Mesothelial cell of epicardium (in vitro differentiated cells): Measurements from ENCODE around the gene KRTAP9-1. TPM values are rescaled to one million over a fixed set of nuclear protein-coding genes. Genes with fewer than 3 reads are reported as not detected.

ENCODE experiments used
- DNase-seq, 2 experiments: peaks; one replicate each; pipeline ENCODE4 v3.0.0; 2021; ENCODE audit warnings: low spot score in 2 of 2; ENCODE audit not compliant: unreplicated experiment in 2 of 2
- H3K27ac Mint-ChIP-seq: 2 replicates; pipeline ENCODE4 v1.8.0; 2021; ENCODE audit warnings: mixed read lengths
- H3K27me3 Mint-ChIP-seq: 2 replicates; pipeline ENCODE4 v1.8.0; 2021; ENCODE audit warnings: low read depth, mixed read lengths
- H3K36me3 Mint-ChIP-seq: 2 replicates; pipeline ENCODE4 v1.8.0; 2021; ENCODE audit warnings: mixed read lengths
- H3K4me1 Mint-ChIP-seq: 2 replicates; pipeline ENCODE4 v1.8.0; 2021; ENCODE audit warnings: mixed read lengths
- H3K4me3 Mint-ChIP-seq: 2 replicates; pipeline ENCODE4 v1.8.0; 2021; ENCODE audit warnings: mild to moderate bottlenecking, moderate library complexity, mixed read lengths
- H3K9me3 Mint-ChIP-seq: 2 replicates; pipeline ENCODE4 v1.8.0; 2021; ENCODE audit warnings: mixed read lengths
- total RNA-seq: library from RNA; stranded (reverse); gene quantifications from 3 replicates; pipeline ENCODE4 v1.2.1, GENCODE V29; 2021
- TF ChIP-seq, protein P1 (sequence below): fragments of 200-600 bp; sonication (generic); IDR thresholded peaks from one replicate; pipeline ENCODE4 v1.5.0; 2021; ENCODE audit warnings: antibody characterized with exemption; ENCODE audit not compliant: unreplicated experiment

Gene KRTAP9-1
- total RNA-seq, 1 donor from 2014 or later, result not detected

DNA sequence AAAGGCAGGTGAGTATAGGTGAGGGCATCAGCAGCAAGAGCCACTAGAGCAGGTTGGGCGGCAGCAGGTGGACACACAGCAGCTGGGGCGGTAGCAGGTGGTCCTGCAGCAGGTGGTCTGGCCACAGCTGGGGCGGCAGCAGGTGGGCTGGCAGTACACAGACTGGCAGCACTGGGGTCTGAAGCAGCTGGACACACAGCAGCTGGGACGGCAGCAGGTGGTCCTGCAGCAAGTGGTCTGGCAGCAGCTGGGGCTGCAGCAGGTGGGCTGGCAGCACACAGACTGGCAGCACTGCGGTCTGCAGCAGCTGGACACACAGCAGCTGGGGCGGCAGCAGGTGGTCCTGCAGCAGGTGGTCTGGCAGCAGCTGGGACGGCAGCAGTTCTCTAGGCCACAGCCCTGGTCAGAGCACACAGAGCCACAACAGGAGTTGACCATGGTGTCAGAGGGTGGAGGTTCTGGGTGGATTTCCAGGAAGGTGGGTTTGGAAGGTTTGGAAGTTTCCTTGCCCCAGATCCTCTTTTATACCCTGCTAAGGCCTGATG, 11.9 kb upstream of the KRTAP9-1 start, which contains the start of gene KRTAP4-2:
Gene KRTAP4-2 (minus strand): TSS at position 495 of the 545 bp plus-strand sequence. CDS start 57 bp downstream, at position 438.
- Mint-ChIP-seq H3K27ac (no peak within 1 kb of the TSS), H3K36me3 (no peaks in the 10 kb centered on the region), H3K4me1 (peaks cover 5% of the 10 kb centered on the region), H3K27me3 (no peaks in the 10 kb centered on the region), H3K9me3 (no peaks in the 10 kb centered on the region), H3K4me3 (no peak within 1 kb of the TSS)
- no peak for DNase-seq
- TF ChIP-seq, protein P1, sequence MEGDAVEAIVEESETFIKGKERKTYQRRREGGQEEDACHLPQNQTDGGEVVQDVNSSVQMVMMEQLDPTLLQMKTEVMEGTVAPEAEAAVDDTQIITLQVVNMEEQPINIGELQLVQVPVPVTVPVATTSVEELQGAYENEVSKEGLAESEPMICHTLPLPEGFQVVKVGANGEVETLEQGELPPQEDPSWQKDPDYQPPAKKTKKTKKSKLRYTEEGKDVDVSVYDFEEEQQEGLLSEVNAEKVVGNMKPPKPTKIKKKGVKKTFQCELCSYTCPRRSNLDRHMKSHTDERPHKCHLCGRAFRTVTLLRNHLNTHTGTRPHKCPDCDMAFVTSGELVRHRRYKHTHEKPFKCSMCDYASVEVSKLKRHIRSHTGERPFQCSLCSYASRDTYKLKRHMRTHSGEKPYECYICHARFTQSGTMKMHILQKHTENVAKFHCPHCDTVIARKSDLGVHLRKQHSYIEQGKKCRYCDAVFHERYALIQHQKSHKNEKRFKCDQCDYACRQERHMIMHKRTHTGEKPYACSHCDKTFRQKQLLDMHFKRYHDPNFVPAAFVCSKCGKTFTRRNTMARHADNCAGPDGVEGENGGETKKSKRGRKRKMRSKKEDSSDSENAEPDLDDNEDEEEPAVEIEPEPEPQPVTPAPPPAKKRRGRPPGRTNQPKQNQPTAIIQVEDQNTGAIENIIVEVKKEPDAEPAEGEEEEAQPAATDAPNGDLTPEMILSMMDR, result no peak

GRCh38 chr17:41178341-41178740, 11.3 kb upstream of the KRTAP9-1 start:
- H3K27ac Mint-ChIP-seq, result no peak overlapping the region
- no peaks in the 10 kb centered on the region for H3K27me3 Mint-ChIP-seq
- TF ChIP-seq, protein P1, result no peak
- H3K4me3 Mint-ChIP-seq, result no peak overlapping the region
- H3K4me1 Mint-ChIP-seq, result peaks cover 5% of the 10 kb centered on the region
- no peaks in the 10 kb centered on the region for H3K36me3 Mint-ChIP-seq
- no peak for DNase-seq
- no peaks in the 10 kb centered on the region for H3K9me3 Mint-ChIP-seq

DNA sequence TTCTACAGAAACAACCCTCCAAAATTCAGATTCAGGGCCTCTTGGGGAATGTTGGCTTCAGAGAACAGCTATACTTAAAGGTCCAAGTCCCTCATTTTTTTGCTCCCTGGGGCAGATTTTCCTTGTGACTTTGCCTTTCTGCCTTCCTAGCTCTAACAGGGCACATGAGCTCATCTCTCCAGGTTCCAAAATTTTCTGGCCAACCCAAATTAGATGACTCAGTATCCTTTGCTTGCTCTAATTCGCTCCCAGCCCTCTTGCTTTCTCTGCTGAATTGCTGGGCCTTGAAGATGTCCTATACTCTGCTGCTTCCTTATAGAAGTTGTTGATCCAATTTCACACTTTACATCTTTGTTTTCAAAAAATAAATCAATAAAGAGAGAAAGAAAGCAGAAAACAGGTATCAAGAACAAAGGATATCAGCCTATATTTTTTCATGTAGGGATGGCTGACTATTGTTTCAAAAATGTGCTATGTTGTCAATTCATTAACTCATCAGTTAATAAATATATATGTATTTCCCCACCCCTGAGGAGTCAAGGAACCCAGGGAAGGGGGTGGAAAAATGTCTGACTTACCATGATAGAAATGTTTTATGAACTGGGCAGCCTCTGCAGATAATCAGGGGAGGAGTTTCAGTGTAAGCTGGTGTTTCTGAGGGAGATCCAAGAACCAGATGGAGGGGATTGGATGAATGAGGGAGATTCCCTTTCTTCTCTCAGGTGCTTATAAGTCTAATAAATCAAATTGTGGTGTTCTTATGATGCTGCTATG, 10.7 kb upstream of the KRTAP9-1 start:
- Mint-ChIP-seq H3K27ac (no peak overlapping the region), H3K36me3 (no peaks in the 10 kb centered on the region), H3K4me3 (no peak overlapping the region), H3K27me3 (no peaks in the 10 kb centered on the region), H3K4me1 (peaks cover 5% of the 10 kb centered on the region), H3K9me3 (peaks cover under 1% of the 10 kb centered on the region)
- DNase-seq, result no peak
- TF ChIP-seq, protein P1, result no peak

DNA sequence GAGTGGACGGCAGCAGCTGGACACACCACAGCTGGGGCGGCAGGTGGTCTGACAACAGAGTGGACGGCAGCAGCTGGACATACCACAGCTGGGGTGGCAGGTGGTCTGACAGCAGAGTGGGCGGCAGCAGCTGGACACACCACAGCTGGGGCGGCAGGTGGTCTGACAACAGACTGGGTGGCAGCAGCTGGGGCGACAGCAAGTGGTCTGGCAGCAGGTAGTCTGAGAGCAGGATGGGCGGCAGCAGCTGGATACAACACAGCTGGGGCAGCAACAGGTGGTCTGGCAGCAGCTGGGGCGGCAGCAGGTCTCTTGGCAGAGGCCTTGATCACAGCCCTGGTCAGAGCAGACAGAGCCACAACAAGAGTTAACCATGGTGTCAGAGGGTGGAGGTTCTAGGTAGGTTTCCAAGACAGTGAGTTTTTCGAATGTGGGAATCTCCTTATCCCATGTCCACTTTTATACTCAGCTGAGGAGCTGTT, 5.2 kb upstream of the KRTAP9-1 start, which contains the start of gene KRTAP4-1:
Gene KRTAP4-1 (minus strand): TSS at position 432 of the 482 bp plus-strand sequence. CDS start 57 bp downstream, at position 375.
- H3K36me3 Mint-ChIP-seq, result no peaks in the 10 kb centered on the region
- H3K4me1 Mint-ChIP-seq, result peaks cover 2% of the 10 kb centered on the region
- peaks cover 5% of the 10 kb centered on the region for H3K27me3 Mint-ChIP-seq
- no peak for DNase-seq
- TF ChIP-seq, protein P1, result no peak
- H3K4me3 Mint-ChIP-seq, result no peak within 1 kb of the TSS
- no peak within 1 kb of the TSS for H3K27ac Mint-ChIP-seq
- H3K9me3 Mint-ChIP-seq, result peaks cover 4% of the 10 kb centered on the region

- H3K27me3 Mint-ChIP-seq, result peaks cover 5% of the 10 kb centered on the region
- TF ChIP-seq, protein P1, result no peak
- no peak overlapping the region for H3K4me3 Mint-ChIP-seq
- peaks cover 2% of the 10 kb centered on the region for H3K4me1 Mint-ChIP-seq
- H3K27ac Mint-ChIP-seq, result no peak overlapping the region
- H3K9me3 Mint-ChIP-seq, result peaks cover 4% of the 10 kb centered on the region
- no peaks in the 10 kb centered on the region for H3K36me3 Mint-ChIP-seq
- no peak for DNase-seq
Measured at GRCh38 chr17:41185001-41185400, 4.7 kb upstream of the KRTAP9-1 start.
